Prostate gland (tissue), 2 donors: Measurements from ENCODE around the gene TET2.

Source experiments
- POLR2A ChIP-seq: fragments of 450-650 bp; IDR thresholded peaks from one replicate; pipeline ENCODE4 v1.6.1; 2016; ENCODE audit warnings: antibody characterized with exemption, mild to moderate bottlenecking
- POLR2AphosphoS5 ChIP-seq: sonication (generic); formaldehyde crosslinking; IDR thresholded peaks from one replicate; pipeline ENCODE4 v1.6.1; 2017; ENCODE audit warnings: antibody characterized with exemption
- TF ChIP-seq, protein P1 (sequence below), 4 experiments: fragments of 200-600 bp in 2 of 4; fragments of 450-650 bp in 2 of 4; sonication (generic) in 2 of 4; IDR thresholded peaks; 1 replicate in 3 of 4; 2 replicates in 1 of 4; pipeline ENCODE4 v1.5.1; 2016 to 2019; ENCODE audit warnings: antibody characterized with exemption in 4 of 4, mild to moderate bottlenecking in 2 of 4, moderate library complexity in 2 of 4

- TF ChIP-seq, protein P1, sequence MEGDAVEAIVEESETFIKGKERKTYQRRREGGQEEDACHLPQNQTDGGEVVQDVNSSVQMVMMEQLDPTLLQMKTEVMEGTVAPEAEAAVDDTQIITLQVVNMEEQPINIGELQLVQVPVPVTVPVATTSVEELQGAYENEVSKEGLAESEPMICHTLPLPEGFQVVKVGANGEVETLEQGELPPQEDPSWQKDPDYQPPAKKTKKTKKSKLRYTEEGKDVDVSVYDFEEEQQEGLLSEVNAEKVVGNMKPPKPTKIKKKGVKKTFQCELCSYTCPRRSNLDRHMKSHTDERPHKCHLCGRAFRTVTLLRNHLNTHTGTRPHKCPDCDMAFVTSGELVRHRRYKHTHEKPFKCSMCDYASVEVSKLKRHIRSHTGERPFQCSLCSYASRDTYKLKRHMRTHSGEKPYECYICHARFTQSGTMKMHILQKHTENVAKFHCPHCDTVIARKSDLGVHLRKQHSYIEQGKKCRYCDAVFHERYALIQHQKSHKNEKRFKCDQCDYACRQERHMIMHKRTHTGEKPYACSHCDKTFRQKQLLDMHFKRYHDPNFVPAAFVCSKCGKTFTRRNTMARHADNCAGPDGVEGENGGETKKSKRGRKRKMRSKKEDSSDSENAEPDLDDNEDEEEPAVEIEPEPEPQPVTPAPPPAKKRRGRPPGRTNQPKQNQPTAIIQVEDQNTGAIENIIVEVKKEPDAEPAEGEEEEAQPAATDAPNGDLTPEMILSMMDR (IDR thresholded peaks at IDR 0.05) = no peak
- no peak for TF ChIP-seq POLR2A
- TF ChIP-seq POLR2AphosphoS5 = no peak
Observed at GRCh38 chr4:105230287-105230686, 83.6 kb downstream of the TET2 start.
